HG03280 (cell line): ENCODE data around the gene DNAL1.
"Not testable (repeated sequence)": the region's sequence is repeated elsewhere in the genome, so short reads cannot be mapped to it uniquely, and the experiment has no call there.

ENCODE experiments used
- ATAC-seq: cut with Tn5 transposase; IDR thresholded peaks from one replicate; pipeline ENCODE4 v1.9.1; 2021; ENCODE audit warnings: mild to moderate bottlenecking, moderate library complexity; ENCODE audit not compliant: unreplicated experiment

The DNAL1 gene

DNA sequence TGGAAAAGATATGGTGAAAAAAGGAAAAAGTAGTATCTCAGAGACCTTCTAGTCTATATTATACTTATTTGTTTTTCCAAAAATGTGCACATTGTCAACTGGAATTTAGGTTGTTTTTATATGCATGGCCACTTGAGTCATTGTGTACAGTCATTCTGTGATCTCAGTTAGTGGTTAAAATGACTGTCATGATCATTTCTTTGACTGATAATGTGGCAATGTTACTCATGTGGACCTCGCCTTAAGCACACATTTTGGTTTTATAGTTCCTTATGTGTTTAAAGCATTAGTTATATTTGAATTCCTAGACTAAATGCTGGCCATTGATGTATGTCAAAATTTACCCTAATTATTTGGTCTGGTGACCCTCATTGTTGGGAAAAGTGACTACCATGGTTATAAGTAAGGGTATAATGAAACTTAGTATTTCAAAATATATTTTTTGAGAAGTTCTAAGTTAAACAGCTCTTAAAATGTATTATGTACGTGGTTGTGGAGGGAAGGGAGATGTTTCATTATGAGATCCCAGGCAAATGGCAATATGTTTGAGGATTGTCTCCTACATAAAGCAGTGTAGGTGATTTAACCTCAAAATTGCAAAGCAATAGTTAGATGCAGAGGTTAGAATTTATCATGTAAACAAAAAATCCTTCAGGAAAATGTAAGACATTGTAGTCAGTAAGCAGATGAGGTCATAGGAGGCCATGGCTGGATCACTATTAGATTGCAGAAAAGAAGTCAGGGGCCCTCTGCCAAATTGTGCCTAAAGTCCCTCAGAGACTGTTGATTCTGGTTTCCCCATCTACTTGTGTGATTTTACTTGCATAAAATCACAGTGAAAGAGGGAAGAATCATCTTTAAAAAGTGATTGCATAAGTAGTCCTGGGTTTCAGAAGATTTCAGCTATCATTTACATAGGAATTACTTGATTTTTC is 51.9 kb downstream of the DNAL1 start:
- ATAC-seq: peak; percentile 87

- ATAC-seq: no peak
These were observed 55.5 kb downstream of the DNAL1 start for GRCh38 chr14:73700325-73700724.

- ATAC-seq: not testable (repeated sequence)
These were observed 63.3 kb downstream of the DNAL1 start for GRCh38 chr14:73708076-73708475.

DNA sequence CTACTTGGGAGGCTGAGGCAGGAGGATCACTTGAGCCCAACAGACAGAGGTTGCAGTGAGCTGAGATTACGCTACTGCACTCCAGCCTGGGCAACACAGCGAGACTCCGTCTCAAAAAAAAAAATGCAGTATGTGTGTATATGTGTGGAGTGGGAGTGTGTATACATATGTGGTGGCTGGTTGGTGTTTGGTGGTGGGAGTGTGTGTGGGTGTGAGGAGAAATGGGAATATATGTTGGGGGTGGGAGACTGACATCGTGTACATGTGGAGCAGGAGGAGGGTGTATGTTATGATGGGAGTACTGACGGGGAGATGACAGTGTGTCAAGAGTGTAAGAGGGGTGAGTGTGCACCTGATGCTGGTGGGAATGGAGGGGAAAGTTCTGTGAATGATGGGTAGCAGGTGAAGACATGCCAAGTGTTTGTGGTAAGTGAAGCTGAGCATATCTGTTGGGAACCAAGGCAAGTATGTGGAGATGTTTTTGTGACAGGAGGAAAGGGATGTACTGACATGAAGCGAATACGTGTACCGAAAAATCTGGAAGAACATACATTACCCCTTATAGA is 65.2 kb downstream of the DNAL1 start:
- no peak for ATAC-seq

DNA sequence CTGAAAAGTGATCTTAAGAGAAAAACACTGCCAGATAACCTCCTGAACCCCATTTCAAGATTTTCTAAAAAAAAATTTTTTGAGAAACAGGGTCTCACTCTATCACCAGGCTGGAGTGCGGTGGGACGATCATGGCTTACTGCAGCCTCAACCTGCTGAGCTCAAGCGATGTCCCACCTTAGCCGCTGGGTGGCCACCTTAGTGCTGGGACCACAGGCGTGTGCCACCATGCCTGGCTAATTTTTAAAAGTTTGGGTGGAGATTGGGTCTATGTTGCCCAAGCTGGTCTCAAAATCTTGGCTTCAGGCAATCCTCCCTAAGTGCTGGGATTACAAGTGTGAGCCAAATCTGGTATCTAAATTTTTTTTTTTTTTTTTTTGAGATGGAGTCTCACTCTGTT is 66.0 kb downstream of the DNAL1 start:
- ATAC-seq: no peak

DNA sequence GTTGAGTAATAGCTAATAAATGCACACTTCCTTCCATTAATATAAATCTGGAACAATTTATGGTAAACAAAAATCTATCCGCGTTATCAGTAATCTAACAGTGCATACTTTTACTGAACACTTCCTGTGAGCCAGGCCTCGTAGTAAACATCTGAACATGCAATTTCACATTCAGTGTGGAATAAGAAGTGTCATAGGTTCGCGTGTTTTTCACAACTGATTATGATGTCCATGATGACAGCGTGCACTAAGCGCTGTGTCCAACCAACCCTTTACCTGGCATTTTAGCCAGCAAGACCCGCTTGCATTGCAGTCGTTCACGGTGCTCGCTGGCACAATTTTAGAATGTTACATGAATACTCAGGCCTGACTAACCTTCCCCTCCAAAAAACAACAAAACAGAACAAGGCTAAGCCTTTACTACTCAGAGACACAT is 67.3 kb downstream of the DNAL1 start:
- ATAC-seq: no peak

DNA sequence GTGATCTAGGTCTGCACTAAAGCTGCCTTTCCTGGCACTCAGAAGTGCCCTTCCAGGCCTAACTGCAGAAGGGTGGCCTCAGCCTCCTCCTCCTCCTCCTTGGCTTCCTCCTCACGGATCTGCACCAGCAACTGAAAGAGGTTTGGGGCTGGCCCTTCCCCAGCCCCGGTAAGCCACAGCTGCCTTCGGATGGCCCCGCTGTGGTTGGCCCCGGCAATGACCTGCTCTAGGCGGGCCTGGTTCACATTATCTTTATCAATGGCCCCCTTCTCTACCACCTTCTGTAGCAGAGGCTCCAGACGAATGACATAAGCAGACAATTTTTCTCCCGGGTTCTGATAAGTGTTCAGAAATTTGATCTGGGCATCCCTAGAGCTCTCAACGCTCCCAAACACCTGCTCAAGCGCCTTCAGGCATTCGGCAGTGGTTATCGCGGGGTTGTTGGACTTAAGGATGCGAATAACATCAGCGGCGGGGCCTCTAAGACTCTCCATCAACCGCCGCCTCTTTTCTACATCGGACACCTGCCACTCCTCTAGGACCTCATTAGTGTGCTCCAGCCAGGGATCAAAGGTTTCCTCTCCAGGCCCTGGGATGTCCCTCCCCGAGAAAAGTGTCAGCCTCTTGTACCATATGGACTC is 67.9 kb downstream of the DNAL1 start:
- ATAC-seq: no peak

GRCh38 chr14:73713206-73713802 is 68.5 kb downstream of the DNAL1 start:
- ATAC-seq: no peak

DNA sequence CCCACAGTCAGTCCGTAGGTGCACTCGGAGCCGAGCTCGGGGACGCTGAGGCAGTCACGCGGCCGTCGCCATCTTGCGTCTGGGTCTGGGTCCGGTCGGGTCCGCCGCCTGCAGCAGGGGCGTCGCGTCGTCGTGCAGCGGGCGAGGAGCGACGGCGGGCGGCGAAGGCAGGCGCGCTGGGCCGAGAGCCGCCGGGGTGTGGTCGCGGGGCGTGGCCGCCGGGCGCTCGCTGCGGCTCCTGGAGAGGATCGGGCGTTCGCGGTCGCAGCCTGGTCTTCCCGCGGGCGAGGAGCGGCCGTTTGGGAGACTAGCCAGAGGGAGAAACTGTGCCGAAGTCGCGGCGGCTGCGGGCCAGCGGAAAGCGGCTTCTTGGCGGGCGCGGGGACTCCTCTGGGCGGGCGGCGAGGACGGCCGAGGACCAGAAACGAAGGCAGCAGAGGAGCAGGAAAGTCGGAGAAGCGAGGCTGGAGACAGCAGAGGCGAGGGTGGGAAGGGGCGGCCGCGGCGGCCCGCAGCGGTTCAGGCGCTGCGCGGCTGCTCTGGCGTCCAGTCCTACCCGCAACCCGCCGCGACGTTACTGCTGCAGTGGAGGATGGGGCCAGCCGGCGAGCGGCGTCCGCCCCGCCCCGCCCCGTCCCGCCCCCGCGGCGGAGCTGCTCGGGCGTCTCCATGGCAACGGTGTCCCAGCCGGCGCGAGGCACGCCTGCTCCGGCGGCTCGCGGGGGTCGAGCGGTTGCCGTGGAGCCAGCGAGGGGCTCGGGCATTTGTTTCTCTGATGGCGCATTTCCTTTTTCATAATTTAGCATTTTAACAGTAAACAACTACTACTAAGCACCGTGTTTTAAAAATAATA is 69.2 kb downstream of the DNAL1 start, which contains the start of gene PNMA1:
Gene PNMA1, minus strand, starts transcription at position 582 of the 853 bp plus-strand sequence. CDS start 745 bp downstream, outside the sequence.
- peak; percentile 79 for ATAC-seq

- ATAC-seq: peak; percentile 16
These were observed 69.9 kb downstream of the DNAL1 start for GRCh38 chr14:73714656-73715081.

- no peak for ATAC-seq
These were observed 70.9 kb downstream of the DNAL1 start for GRCh38 chr14:73715707-73716106.

DNA sequence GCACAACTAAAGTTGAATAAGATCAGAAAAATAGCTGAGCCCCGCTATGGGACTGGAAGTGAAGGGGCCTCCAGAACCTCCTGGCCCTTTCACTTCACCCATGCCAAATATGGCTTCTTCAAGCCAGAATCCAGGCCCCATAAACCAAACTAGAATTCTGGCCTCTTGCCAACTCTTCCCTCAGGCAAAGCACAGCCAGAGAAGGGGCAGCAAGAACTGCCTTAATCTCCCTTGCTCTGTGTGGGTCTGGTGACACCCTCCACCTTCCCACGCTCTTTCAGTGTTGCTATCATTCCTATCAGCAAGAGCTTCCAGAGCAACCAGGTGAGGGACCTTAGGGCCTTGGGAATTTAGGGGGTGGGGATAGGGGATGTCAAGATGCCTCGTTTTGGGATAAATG is 72.5 kb downstream of the DNAL1 start:
- ATAC-seq: no peak

- ATAC-seq: no peak
These were observed 73.1 kb downstream of the DNAL1 start for GRCh38 chr14:73717711-73718417.

DNA sequence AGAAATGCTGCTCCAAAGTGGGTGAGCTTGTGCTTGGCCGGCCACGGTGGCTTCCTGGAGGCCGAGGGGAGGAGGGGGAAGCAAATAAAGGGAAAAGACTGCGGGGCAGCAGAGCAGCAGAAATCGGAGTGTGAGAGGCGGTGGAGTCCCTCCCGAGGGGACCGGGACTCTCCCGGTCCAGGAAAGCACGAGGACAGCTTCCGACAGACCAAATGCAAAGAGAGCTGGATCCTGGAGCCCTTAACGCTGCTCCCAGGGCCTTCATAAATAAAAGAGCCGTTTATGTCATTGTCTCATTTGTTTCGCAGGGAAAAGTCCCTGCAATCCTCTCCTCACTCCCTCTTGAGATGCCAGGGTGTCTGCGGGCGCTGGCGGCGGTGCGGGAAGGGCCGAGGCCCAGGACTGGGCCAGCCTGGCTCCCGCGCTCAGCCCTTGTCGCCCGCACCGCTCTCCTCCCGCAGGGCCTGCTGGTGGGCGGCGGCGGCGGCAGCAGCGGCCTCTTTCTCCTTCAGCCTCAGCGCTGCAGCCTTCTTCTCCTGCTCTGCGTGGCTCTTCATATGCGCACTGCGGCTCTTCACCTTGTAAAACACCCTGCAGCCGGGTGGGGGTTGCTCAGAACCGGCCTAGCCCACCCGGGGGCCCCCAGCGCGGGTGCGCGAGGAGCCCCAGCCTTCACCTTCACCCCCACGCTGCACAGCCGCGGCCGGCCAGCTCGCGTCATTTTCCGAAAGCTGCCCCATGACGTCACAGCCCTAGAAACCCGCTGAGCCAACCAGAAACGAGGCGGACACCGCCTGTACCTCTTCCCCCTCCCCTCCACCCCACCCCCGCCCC is 73.8 kb downstream of the DNAL1 start:
- no peak for ATAC-seq

DNA sequence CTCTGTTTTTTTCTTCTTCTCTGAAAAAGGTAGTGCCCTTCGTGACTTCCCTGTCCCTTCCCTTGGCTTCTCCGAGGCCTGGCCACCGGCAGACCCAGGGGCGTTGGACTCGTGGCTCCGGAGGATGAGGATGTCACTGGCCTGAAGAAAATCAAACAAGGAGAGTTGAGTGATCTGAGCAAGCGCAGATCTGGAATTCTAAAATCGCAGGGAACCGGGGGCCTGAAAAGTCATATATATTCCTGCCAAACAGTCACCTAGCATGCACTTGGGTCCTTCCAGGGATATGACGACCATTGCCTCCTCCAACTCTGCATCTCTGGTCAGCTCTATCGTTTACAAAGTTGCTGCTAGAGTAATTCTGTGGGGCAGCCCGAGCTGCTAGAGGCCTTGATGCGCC is 74.6 kb downstream of the DNAL1 start:
- no peak for ATAC-seq

GRCh38 chr14:73719791-73720190 is 75.0 kb downstream of the DNAL1 start:
- ATAC-seq: no peak

DNA sequence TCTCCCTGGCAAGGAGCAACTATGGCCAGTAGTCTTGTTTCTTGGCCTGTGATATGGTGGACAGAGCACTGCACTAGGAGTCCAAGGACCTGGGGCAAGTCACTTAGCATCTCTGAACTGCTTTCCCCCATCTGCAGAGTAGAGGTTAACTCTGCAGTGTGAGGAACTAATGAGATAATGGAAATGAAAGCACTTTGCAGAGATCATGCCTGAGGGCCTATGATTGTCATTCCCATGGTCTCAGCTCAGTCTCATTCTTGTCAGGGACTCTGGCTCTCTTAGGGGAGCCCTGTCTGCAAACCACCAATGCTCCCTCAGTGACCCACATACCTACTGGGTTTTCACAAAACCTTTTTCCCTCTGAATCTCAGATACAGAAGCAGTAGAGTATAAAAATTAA is 75.8 kb downstream of the DNAL1 start:
- no peak for ATAC-seq

GRCh38 chr14:73721101-73721821 is 76.5 kb downstream of the DNAL1 start:
- no peak for ATAC-seq
